T-helper 2 cell treated with Interferon-gamma antibody and Interleukin-4, amounts not matched to agents 100 ng/mL and 5 ng/mL, for 36 hours (primary cell): ENCODE measurements around the gene PHPT1. TPM values are rescaled to one million over a fixed set of nuclear protein-coding genes. Genes with fewer than 3 reads are reported as not detected.

Experiments used
- intact Hi-C: fragments of 100-400 bp; cut with micrococcal nuclease; formaldehyde crosslinking; loops from one replicate; pipeline ENCODE4 v1.15.1; 2023
- total RNA-seq: library from RNA; stranded (reverse); gene quantifications from 2 replicates; pipeline ENCODE4 v1.2.3, GENCODE V29; 2022

The PHPT1 gene
- total RNA-seq, 1 donor from 2014 or later: 111 TPM

DNA sequence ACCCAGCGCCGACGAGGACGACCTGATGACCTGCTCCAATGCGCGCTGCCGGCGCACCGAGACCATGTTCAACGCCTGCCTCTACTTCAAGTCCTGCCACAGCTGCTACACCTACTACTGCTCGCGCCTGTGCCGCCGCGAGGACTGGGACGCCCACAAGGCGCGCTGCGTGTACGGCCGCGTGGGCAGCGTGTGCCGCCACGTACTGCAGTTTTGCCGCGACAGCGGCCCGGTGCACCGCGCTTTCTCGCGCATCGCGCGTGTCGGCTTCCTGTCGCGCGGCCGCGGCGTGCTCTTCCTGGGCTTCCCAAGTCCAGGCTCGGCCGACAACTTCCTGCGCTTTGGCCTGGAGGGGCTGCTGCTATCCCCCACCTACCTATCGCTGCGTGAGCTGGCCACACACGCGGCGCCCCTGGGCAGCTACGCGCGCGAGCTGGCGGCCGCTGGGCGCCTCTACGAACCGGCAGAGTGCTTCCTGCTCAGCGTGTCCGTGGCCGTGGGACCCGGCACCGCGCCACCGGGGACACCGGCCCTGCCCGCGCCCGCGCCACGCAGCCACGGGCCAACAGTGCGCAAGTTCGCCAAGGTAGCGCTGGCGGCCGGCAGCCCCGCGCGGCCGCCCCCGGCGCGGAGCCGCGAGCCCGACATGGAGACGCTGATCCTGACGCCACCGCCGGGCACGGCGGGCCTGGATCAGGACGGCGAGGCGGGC is 2.7 kb upstream of the PHPT1 start:
- intact Hi-C loops: loop anchor here (5.0 kb wide), 4 partner anchors 54 to 201 kb away; partner anchors contain the start of genes NPDC1, PAXX and TMEM141

DNA sequence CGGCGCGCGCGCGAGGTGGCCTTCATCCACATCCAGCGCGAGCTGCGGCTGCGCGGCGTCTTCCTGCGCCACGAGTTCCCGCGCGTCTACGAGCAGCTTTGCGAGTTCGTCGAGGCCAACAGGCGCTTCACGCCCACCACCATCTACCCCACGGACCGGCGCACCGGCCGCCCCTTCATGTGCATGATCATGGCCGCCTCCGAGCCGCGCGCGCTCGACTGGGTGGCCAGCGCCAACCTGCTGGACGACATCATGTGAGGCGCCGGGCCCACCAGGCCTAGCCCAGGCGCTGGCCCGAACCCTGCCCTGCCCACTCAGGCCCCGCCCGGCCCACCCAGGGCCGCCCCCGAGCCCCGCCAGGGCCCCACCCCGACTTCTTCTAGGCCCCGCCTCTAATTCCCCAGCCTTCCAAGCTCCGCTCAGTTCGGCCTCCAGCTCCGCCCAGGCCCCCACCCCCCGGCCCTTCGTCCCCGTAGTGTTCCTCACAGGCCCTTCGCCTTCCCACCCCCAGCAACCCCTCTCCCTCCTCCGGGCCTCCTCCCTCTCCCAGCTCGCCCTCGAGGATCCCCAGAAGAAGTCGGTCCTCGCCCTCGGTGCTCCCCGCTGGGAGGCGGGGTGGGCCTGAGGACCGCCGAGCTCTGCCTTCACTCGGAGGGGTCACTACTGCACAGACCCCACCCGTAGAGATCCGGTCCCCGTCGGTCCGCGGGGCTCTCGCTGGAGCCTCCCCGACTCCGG is 2.0 kb upstream of the PHPT1 start:
- intact Hi-C loops: loop anchor here (5.0 kb wide), 4 partner anchors 55 to 200 kb away; partner anchors contain the start of genes NPDC1, PAXX and TMEM141

DNA sequence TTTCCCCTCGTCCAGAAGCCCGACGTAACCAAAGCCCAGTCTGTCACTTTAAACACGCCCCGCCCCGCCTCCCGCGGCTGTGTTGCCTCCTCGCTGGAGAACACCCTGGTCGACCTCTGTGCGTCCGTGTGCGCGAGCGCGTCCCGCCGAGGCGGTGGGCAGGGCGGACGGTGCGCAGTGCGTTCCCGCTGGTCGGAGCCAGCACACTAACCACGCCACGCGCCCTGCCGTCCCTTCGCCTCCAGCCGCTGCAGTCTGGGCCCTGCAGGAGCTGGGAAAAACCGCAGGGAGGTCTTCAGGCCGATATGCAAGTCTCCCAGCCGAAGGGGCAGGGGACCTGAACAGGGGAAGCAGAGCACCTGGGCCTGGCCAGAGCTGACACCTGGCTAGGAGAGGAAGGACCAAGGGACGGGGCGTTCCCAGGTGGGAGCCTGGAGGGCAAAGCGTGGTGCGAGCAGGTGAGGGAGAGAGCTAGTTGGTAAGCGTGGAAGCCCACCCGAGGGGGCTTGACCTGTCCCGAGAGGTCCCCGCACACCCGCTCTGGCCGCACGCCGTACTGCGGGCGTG is 1.3 kb upstream of the PHPT1 start:
- intact Hi-C loops: loop anchor here (1.0 to 5.0 kb wide), 7 partner anchors 34 to 199 kb away; partner anchors contain the start of genes ABCA2, NPDC1, PAXX and TMEM141

DNA sequence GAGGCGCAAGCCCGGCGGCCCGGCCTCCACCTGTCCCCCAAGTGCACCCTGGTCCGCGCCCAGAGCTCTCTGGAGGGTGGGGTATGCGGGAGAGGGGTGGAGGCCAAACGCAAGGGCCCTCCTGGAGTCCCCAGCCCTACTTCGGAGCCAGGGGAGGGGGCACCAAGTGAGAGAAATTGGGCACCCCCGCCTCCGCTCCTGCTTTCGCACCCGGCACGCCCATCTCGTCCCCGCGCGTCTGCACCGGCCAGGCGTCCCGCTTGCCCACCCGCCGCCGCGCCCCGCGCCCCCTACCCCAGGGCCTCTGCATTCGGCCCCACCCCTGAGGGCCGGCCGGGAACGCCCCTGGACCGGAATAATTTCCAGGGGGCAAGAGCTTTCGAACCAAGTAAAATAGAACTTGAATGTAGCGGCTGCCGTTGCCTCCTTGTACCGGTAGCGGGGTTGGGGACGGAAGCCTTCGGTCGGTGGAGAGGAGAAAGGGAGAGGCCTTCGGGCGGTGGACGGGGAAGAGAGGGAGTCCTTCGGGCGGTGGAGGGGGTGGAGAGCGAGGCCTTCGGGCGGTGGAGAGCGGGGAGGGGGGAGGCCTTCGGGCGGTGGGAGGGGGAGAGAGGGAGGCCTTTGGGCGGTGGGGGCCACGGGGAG is 694 bp upstream of the PHPT1 start:
- intact Hi-C loops: loop anchor here (1.0 to 5.0 kb wide), 9 partner anchors 18 to 199 kb away; partner anchors contain the start of genes ABCA2, EDF1, NPDC1 and PAXX

DNA sequence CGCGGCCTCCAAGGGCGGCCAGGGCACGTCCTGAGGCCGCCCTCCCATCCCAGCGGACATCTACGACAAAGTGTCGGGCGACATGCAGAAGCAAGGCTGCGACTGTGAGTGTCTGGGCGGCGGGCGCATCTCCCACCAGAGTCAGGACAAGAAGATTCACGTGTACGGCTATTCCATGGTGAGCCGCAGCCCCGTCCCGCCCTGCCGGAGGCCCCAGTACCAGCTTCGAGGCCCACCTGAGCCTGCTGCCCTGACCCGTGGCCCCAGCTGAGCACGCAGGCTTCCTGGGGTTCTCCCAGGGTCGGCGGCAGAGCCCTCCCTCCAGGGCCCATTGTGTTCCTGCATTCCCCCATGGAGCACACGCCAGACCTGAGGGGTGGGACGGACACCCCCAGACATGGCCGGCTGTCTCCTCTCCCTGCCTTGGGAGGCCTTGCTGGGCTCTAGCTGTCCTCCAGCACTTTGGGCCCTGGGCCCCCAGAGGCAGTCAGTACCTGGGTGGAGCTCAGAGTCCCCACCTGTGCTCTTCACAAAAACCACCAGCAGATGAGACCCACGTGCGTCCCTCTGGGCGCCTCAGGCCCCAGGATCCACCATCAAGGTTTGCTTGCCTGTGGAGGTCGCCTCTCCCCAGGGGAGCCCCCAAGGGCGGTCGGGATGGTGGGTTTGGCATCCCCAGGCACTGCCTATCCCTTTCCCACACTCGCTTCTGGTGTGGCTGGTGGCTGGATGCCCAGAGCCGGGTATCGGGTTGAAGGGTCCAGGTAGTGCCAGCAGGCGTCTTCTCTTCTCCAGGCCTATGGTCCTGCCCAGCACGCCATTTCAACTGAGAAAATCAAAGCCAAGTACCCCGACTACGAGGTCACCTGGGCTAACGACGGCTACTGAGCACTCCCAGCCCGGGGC is 1.0 kb downstream of the PHPT1 start:
- intact Hi-C loops: loop anchor here (1.0 to 5.0 kb wide), 8 partner anchors 16 to 197 kb away; partner anchors contain the start of genes ABCA2, EDF1, NPDC1 and PAXX

DNA sequence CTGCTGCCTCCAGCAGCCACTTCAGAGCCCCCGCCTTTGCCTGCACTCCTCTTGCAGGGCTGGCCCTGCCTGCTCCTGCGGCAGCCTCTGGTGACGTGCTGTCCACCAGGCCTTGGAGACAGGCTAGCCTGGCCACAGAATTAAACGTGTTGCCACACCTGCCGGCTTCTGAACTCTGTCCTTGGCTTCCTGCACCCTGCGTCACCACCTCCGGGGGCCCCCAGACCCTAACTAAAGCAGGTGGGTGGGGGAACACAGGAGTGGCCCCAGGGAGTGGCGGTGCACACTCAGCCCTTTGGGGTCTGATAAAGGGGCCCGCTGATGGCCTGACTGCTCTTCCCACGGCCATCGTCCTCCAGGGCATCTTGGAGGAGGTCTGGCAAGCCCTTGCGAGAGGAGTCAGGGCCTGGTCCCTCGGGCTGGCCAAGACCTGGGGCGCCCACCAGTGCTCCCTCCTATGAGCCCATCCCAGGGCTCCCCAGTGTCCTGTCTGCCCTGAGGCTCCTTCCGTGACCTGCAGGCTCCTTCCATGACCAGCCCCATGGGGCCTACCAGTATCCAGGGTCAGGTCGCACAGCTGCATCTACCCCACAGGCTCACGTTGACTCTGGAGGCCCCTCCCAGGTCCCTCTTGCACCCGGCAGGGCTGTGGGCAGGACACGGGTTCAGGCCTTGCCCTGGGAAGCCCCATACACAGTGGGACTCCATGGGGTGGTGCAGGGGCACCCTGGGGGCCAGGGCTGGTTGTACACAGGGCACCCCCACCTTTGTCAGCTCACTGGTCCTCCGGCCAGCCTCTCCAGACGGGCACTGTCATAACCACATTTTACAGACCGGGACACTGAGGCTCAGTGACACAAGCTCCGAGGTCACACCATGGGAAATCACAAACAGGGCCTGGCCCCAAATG is 1.9 kb downstream of the PHPT1 start:
- intact Hi-C loops: no loop called here

DNA sequence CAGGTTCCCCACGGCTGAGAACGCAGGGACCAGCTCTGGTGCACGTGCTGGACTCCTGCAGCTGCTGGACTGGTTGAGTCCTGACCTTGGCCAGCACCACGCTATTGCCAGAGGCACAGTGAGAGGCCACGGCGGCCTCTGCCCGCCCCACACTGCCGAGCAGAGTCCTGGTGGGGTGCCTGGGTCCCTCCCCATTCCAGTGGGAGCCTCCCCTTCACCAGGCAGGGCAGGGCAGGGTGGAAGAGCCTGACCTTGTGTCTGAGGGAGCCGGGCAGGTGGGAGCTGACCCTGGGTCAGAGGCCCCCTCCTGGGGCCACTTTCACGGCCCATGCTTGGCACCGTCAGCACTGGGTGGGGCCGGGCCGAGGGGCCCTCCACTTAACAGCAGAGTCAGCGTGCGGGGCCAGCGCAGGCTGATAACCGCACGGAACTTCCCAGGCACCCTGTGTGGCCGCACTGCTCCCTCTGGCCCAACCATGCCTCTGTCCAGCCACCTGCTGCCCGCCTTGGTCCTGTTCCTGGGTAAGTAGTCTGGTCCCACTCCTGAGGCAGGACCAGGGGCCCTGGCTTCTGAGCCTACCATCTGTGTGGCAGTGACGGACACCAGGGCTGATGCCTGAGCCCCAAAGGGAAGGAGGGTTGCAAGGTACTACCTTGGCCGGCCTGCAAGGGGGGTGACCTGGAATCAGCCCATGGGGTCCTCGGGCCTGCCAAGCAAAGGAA is 2.9 kb downstream of the PHPT1 start, which contains the start of gene MAMDC4:
Gene MAMDC4, plus strand, starts transcription at position 406 of the 723 bp plus-strand sequence. Its CDS starts 71 bp downstream, at position 477.
- intact Hi-C loops: no loop called here

DNA sequence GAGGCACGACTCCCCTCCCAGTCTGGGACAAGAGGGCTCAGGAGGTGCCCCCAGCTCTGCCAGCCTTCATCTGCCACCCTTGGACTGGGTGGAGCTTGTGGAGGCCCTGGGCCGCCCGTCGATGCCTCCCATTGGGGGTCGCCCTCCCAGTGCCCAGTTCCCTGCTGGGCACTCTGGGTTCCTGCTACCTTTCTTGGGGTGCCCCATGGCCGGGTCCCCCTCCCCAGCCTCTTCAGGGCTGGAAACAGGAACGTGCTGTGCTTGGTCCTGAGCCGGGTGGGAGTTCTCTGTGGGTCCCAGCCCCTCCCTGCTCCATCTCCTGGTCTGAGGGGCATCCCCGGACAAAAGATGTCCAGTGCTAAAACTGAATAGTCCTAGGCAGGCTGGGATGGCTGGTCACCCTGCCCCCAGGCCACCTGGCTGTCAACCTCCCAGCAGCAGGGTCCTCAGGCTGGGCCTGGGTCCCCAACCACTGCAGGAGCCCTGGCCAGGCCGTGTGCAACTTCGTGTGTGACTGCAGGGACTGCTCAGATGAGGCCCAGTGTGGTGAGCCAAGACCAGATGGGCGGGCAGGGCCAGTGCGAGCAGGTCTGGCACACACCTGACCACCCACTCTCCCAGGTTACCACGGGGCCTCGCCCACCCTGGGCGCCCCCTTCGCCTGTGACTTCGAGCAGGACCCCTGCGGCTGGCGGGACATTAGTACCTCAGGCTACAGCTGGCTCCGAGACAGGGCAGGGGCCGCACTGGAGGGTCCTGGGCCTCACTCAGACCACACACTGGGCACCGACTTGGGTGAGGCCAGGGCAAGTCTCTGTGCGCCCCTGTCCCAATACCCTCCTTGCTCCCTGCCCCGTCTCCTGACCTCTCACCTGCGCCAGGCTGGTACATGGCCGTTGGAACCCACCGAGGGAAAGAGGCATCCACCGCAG is 3.7 kb downstream of the PHPT1 start:
- intact Hi-C loops: no loop called here

DNA sequence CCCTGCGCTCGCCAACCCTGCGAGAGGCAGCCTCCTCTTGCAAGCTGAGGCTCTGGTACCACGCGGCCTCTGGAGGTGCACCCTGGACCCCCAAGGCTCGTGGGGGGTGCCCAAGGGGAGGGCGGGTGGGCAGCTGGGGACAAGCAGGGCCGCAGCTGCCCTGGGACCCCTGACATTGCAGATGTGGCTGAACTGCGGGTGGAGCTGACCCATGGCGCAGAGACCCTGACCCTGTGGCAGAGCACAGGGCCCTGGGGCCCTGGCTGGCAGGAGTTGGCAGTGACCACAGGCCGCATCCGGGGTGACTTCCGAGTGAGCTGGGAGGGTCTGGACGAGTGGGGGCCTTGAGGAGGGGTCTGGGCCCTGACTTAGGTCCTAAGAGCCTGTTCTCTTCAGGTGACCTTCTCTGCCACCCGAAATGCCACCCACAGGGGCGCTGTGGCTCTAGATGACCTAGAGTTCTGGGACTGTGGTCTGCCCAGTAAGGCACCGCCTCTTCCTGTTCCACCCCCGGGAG is 4.4 kb downstream of the PHPT1 start:
- intact Hi-C loops: no loop called here

DNA sequence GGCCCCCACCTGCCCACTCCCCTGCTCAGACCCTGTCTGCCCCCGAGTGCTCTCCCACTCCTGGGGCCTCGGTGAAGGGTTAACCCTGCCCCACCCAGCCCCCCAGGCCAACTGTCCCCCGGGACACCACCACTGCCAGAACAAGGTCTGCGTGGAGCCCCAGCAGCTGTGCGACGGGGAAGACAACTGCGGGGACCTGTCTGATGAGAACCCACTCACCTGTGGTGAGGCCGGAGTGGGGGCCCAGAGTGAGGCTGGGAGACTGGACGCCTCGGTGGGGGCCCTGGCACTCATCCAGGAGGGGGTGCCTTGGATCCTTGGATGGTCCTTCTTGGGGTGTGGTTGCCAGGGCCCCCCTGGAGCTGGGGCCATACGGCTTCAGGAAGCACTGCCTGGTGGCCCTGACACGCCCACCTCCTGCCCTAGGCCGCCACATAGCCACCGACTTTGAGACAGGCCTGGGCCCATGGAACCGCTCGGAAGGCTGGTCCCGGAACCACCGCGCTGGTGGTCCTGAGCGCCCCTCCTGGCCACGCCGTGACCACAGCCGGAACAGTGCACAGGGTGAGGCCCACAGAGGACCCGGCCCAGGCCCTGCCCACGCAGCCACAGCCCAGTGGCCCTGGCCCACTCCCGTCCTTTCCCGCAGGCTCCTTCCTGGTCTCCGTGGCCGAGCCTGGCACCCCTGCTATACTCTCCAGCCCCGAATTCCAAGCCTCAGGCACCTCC is 5.1 kb downstream of the PHPT1 start:
- intact Hi-C loops: no loop called here

DNA sequence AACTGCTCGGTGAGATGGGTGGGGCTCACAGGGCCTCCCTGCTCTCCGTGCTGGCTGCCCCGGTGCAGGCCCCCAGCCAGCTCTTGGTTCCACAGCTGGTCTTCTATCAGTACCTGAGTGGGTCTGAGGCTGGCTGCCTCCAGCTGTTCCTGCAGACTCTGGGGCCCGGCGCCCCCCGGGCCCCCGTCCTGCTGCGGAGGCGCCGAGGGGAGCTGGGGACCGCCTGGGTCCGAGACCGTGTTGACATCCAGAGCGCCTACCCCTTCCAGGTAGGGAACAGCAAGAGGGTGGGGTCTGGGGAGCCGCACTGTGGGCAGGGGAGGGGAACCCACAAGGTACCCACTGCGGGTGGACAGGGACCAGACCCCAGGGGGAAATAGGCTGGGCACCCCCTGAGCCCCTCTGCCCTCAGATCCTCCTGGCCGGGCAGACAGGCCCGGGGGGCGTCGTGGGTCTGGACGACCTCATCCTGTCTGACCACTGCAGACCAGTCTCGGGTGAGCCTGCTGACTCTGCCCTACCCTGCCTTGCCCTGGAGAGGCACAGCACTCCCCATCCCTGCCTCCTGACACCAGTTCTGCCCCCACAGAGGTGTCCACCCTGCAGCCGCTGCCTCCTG is 5.7 kb downstream of the PHPT1 start:
- intact Hi-C loops: no loop called here

DNA sequence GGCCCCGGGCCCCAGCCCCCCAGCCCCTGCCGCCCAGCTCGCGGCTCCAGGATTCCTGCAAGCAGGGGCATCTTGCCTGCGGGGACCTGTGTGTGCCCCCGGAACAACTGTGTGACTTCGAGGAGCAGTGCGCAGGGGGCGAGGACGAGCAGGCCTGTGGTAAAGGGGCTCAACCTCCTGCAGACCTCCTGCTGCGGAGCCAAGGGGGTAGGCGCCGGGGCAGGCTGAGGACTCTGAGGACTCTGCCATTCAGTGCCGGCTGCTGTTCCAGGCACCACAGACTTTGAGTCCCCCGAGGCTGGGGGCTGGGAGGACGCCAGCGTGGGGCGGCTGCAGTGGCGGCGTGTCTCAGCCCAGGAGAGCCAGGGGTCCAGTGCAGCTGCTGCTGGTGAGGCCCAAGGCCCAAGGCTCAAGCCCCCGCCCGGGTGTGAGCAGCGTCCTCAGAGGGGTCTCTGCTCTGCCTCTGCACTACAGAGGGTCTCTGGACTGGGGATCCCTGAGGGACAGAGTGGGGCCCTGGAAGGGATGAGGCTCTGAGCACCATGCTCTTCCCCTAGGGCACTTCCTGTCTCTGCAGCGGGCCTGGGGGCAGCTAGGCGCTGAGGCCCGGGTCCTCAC is 6.4 kb downstream of the PHPT1 start:
- intact Hi-C loops: no loop called here

DNA sequence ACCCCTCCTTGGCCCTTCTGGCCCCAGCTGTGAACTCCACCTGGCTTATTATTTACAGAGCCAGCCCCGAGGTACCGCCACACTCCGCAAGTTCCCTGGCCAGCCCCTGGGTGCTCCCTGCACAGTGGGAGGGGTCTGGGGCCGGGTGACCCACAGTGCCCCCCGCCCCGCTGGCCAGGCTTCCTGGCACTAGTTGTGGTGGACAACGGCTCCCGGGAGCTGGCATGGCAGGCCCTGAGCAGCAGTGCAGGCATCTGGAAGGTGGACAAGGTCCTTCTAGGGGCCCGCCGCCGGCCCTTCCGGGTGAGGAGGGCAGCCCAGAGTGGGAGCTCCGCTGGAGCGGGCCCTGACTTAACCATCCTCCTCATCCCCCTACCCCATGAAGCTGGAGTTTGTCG is 6.9 kb downstream of the PHPT1 start:
- intact Hi-C loops: no loop called here

DNA sequence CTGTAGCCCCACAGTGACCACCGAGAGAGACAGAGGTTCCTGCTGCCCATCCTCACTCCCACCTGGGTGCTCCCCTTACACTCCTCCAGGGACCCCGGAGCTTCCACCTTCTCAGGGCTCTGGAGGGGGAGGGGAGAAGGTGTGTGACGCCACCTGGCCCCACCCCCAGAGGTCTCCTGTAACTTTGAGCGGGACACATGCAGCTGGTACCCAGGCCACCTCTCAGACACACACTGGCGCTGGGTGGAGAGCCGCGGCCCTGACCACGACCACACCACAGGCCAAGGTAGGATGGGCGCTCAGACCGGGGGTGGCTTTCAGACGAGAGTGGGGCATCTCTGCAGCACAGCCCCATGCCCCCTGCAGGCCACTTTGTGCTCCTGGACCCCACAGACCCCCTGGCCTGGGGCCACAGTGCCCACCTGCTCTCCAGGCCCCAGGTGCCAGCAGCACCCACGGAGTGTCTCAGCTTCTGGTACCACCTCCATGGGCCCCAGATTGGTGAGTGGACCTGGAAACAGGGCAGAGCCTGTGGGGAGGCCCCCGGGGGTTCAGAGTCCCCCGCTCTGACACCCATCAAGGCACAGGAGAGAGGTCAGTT is 7.4 kb downstream of the PHPT1 start:
- intact Hi-C loops: no loop called here

DNA sequence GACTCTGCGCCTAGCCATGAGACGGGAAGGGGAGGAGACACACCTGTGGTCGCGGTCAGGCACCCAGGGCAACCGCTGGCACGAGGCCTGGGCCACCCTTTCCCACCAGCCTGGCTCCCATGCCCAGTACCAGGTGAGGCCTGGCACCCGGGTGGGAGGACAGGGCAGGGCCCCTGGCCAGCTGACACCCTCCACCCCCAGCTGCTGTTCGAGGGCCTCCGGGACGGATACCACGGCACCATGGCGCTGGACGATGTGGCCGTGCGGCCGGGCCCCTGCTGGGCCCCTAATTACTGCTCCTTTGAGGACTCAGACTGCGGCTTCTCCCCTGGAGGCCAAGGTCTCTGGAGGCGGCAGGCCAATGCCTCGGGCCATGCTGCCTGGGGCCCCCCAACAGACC is 8.0 kb downstream of the PHPT1 start:
- intact Hi-C loops: no loop called here
